ENCODE results near the gene GPC5.
"Not testable (repeated sequence)": the region's sequence is repeated elsewhere in the genome, so short reads cannot be mapped to it uniquely, and the experiment has no call there.

GPC5 gene

GRCh38 chr13:91369441-91369831 is 29.0 kb upstream of the GPC5 start:
- DNase-seq = no peak

- DNase-seq = no peak
Observed at GRCh38 chr13:91370501-91370900, 27.9 kb upstream of the GPC5 start.

- no peak for DNase-seq
Observed at GRCh38 chr13:91372911-91373310, 25.5 kb upstream of the GPC5 start.

- no peak for DNase-seq
Observed at GRCh38 chr13:91375116-91375729, 23.2 kb upstream of the GPC5 start.

GRCh38 chr13:91381371-91381770 is 17.1 kb upstream of the GPC5 start:
- no peak for DNase-seq

- DNase-seq = no peak
Observed at GRCh38 chr13:91383836-91384235, 14.6 kb upstream of the GPC5 start.

- no peak for DNase-seq
Observed at GRCh38 chr13:91384896-91385295, 13.5 kb upstream of the GPC5 start.

- no peak for DNase-seq
Observed at GRCh38 chr13:91389186-91389585, 9.2 kb upstream of the GPC5 start.

- DNase-seq = no peak
Observed at GRCh38 chr13:91397595-91397994, 826 bp upstream of the GPC5 start.

GRCh38 chr13:91399189-91400062 is 1.0 kb downstream of the GPC5 start:
- no peak for DNase-seq

- no peak for DNase-seq
Observed at GRCh38 chr13:91400063-91400399, 1.6 kb downstream of the GPC5 start.

- DNase-seq = no peak
Observed at GRCh38 chr13:91400671-91401070, 2.2 kb downstream of the GPC5 start.

- DNase-seq = no peak
Observed at GRCh38 chr13:91401920-91402319, 3.5 kb downstream of the GPC5 start.

GRCh38 chr13:91405240-91405639 is 6.8 kb downstream of the GPC5 start:
- DNase-seq = no peak

GRCh38 chr13:91406619-91407018 is 8.2 kb downstream of the GPC5 start:
- DNase-seq = peak; percentile 47

GRCh38 chr13:91408971-91409370 is 10.6 kb downstream of the GPC5 start:
- DNase-seq = no peak

GRCh38 chr13:91416579-91416978 is 18.2 kb downstream of the GPC5 start:
- DNase-seq = not testable (repeated sequence)

- DNase-seq = no peak
Observed at GRCh38 chr13:91417660-91418325, 19.4 kb downstream of the GPC5 start.

GRCh38 chr13:91426913-91427312 is 28.5 kb downstream of the GPC5 start:
- no peak for DNase-seq

GRCh38 chr13:91438674-91439073 is 40.3 kb downstream of the GPC5 start:
- not testable (repeated sequence) for DNase-seq

- no peak for DNase-seq
Observed at GRCh38 chr13:91450913-91451312, 52.5 kb downstream of the GPC5 start.

GRCh38 chr13:91454666-91455065 is 56.2 kb downstream of the GPC5 start:
- no peak for DNase-seq

GRCh38 chr13:91456837-91457236 is 58.4 kb downstream of the GPC5 start:
- no peak for DNase-seq

- DNase-seq = no peak
Observed at GRCh38 chr13:91459485-91459884, 61.1 kb downstream of the GPC5 start.

Data from NCI-H510A treated with DMSO at 0.1 percent for 48 hours (cell line).